GM18907 (cell line): ENCODE results near the gene MEIS2.

ENCODE experiments used
- ATAC-seq: cut with Tn5 transposase; IDR thresholded peaks from one replicate; pipeline ENCODE4 v1.9.1; 2021; ENCODE audit warnings: mild to moderate bottlenecking, moderate library complexity; ENCODE audit not compliant: unreplicated experiment

MEIS2 gene

DNA sequence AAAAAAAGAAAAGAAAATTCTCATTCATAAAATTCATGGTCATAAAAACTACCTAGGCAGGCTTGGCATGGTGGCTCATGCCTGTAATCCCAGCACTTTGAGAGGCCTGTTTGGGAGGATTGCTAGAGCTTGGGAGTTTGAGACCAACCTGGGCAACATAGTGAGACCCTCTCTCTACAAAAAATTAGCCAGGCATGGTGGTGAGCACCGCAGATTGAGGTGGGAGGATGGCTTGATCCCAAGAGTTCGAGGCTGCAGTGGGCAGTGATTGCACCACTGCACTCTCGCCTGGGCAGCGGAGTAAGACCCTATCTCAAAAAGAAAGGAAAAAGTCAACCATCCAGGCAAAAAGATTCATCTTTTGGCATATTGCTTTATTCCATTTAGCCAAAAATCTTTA, 58.5 kb downstream of the MEIS2 start:
- ATAC-seq: no peak

DNA sequence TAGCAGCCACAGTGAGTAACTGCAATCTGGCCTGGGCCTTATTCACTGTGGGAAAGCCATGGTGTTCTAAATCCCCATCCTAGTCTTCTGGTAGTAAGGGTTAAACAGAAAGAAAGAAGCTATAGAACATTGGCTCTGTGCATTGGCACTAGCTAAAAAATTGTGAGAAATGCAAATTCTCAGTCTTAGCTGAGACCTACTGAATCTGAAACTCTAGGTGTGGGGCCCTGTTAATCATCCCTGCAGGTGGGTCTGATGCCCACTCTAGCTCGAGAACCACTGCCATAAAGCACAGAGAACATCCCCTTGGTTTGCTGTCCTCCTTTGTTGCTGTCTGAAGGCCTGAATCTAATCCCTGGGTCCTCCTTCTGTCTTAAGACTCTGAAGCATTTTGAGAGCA, 59.3 kb downstream of the MEIS2 start:
- no peak for ATAC-seq

DNA sequence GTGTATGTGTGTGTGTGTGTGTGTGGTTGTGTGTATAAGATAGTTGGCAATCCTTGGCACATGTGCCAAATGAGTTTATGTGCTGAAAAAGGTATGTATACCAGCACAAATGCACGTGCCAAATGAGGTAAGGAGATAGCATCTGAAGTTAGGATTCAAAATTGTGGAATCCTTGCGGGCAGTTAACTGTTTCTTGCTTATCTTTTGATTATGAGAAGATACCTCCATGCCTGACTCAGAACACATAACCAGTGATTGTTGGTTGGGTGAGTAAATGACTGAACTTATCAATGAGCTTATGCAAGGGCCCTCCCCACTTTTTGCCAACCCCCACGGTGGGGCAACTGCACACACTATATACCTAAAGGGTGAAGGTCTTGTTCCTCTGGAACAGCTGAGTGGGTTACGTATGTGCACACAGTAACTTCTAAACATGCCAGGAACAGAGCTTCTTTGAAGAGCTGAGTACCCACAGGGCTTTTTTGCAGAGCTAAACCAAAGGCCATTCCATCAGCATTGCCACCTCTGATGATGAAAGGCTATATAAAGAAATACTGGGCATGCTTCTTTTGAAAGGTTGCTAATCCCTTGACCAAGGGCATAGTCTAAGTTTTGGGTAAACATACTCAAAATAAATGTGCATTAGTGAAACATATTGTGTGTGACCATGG, 60.1 kb downstream of the MEIS2 start:
- no peak for ATAC-seq

DNA sequence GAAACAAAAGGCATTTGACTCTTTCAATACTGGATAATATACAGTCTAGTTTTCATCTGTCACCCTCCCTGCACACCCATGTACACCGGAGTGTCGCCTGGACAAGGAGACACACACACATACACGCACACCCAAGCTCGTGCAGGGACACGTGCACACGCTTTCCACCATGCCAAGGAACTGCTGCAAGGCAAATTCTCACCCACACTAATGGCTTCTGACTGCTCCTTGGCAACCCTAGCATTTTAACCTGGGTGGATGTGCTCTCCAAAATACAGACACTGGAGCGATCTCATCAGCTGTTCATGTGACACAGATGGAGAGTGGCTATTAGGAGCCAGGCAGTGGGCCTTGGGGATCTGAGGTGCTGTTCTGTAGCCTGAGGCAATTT, 61.6 kb downstream of the MEIS2 start:
- ATAC-seq: no peak

DNA sequence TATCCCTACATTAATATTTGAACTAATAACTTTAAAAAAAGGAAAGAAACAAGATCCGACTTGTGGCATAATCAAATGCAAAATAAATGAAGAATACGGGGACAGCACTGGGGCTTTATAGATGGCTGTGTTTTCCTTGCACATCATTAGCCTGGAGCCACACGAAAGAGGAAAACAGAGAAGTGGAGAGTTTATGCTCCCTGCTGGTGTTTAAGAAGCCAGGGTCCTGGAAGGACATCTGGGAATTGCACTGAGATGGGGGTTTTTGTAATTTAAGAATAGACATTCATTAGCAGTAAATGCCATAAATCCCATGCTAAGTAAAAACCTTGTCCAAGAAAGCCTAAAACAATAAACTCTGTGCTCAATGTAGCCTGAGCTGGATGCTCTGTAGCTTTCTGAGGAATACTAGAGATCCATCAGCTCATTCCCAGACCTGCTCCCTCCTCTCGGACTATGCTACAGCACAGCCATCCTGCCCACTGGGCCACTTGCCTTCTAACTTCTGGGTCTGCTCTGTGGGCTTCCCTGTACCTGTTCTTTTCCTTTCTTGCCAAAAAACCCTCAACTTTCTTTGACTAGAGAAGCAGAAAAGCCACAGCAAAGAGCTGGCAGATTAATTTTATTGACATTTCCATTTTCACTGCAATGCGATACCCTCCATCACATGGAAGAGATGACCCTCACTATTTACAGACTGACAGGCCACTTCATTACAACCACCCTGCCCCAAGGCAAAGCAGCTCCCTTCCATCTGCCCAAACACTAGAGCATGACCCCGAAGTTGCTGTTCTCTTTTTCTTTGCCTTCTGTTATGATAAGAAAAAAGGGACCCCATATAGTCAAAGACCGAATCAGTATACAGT, 62.3 kb downstream of the MEIS2 start:
- no peak for ATAC-seq

DNA sequence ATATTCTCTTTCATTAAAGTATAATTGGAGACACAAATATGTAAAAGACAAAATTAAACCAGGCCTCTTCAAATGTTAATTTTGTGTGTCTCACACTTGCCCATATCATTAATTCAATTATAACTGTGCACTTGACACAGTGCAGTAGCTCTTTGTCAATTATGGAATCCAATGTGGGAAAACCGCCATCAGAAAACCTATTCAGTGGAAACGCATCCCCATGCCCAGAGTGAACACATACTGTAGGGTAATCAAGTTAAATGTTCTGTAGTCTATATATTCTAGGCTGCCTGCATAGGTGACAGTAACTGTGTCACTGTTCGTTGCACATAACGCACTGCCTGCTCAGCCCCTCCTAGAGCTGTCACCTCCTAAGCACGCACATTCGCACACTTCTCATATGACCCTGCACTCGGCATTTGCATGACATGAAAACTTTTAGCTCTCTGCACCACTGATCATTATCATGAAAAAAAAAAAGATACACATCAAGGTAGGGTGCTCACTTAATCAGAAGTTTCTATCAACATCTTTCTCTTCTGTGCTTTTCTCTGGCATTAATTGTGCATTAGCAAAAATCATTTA, 63.2 kb downstream of the MEIS2 start:
- no peak for ATAC-seq

DNA sequence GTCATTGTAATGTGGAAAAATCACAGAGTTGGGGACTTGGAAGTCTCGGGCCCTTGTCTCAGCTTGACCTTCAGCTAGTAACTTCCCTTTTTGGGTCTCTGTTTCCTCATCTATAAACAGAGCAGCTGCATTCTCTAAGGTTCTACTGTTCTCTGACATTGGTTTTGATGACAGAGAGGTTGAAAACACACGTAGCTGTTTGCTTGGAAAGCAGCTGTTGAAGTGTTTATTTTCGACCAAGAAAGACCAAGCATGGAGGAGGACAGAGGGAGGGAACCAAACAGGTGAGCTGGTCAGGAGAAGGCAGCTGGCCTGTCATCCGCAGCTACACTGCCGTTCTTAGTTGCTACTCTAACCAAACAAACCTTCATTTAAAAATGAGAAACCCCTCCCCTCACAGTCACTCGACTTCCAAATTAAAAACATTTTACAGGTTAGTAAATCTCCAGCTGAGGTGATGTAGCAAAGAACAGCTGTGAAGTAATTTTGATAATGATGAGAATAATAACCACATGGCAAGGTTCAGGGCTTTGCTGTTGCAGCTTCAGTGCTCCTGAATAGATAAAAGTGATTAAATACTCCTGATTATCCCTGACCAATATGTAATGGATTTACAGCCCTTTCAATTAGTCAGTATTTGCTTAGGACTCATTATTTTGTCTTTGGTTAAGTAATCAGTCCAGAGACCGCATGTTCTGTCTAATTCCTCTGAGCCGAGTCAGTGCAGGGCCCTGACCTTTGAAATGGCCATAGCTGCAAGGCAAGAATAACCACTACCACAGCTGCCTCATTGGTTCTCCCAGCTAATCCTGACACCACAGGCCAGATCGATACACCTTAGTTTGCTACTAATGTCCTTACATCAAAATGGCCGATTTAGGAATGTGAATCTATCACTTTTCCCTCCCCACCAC, 65.3 kb downstream of the MEIS2 start:
- no peak for ATAC-seq

DNA sequence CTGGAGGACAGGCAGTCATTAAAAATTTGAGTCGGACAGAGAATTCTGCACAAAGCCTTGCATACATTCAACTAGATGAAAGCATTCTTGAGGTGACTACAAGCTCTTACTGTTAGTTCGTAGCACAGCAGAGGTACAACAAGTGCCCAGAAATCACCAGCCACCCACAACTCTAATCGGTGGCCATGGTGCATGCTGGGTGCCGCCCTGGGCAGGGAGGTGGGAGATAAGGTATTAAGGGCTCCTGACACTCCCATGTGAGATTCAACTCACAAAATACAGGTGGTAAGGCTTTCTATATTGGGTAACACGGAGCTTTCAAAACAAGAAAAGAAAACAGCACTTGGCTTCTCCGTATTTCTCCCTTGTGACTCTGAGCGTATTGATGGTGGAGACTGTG, 66.0 kb downstream of the MEIS2 start:
- no peak for ATAC-seq

DNA sequence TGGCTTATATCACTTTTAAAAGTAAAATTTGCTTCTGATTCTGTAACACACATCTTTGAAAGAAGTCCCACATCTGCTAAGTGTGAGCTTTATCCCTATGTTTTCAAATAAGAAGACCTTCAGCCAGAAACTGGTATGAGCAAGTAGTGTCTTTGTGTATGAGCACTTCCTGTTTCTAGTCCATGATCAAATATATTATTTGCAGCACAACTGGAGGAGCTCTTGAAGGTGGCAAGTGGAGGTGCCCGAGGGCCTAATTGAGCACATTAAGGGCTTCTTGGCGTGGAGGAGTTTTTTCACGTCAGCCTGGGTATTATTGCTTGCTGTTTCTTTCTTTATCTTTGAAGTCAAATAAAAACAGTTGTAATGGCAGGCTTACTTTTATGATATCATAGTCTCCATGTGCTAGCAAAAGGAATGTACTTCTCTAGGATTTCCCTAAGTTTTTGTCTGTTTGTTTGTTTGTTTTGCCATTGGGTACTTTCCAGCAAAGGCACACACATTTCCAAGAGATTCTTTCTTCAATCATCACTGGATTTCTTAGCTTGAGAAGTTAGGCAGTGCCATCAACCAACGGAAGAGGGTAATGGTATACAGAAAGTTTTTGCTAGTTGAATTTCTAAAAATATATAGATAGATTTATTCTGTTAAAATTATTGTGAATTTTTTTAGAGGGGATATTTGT, 68.1 kb downstream of the MEIS2 start:
- no peak for ATAC-seq

DNA sequence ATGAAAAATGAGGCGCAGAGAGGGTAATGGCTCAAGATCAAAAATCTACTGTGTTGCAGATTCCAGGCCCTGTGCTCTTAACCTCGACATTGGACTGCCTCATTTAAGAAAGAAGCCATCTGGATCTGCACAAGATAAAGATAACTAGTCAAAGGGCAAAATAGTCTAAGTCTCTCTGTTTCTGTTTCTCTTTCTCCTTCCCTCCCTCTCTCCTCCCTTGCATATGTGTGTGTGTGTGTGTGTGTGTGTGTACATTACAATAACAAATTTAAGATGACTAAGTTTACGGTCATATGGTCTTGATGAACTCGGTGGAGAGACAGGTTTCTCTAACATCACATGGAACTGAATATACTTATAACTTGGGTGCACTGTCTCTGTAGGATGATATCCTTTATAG, 69.2 kb downstream of the MEIS2 start:
- no peak for ATAC-seq

DNA sequence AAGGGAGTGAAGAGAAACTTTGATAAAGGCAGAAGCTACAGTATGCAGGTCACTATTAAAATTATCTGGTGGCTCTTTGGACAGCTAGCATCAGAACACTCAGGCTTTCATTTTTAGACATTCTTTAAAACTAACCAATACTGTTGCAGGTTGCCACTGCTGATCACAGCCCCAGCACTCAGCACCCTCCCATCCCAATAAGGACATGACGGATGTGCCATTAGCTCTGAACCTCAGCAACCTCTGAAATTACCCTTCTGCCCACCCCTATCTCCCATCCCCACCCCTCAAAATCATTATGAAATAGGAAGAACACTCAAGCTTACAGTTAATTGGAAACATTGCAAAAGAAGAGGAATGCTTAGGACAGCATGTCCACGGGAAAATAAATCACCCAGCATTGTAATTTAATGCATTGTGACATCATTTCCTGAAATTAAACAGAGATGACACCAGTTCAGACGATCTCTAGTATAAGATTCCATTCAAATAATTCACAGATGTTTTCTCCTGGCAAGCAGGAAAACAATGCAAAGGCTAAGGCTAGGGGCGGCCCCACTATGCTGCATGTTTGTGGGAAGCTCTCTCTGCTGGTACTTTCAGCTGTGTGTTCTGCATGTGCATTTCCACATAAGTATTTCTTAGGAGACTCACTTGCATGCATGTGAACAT, 71.6 kb downstream of the MEIS2 start:
- no peak for ATAC-seq

DNA sequence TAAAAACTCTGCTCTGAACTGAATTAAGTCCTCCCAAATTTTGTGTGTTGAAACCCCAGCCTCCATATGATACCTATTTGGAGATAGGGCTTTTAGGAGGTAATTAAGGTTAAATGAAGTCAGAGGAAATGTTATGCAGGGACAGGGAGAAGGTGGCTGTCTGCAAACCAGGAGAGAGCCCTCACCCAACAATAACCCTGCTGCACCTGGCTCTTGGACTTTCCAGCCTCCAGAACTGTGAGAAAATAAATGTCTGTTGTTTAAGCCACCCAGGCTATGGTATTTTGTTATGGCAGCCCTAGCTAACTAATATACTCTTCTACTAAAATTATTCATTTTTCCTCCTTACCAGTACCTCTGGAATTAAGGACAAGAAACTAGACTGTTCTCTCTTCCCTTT, 79.5 kb downstream of the MEIS2 start:
- ATAC-seq: no peak

DNA sequence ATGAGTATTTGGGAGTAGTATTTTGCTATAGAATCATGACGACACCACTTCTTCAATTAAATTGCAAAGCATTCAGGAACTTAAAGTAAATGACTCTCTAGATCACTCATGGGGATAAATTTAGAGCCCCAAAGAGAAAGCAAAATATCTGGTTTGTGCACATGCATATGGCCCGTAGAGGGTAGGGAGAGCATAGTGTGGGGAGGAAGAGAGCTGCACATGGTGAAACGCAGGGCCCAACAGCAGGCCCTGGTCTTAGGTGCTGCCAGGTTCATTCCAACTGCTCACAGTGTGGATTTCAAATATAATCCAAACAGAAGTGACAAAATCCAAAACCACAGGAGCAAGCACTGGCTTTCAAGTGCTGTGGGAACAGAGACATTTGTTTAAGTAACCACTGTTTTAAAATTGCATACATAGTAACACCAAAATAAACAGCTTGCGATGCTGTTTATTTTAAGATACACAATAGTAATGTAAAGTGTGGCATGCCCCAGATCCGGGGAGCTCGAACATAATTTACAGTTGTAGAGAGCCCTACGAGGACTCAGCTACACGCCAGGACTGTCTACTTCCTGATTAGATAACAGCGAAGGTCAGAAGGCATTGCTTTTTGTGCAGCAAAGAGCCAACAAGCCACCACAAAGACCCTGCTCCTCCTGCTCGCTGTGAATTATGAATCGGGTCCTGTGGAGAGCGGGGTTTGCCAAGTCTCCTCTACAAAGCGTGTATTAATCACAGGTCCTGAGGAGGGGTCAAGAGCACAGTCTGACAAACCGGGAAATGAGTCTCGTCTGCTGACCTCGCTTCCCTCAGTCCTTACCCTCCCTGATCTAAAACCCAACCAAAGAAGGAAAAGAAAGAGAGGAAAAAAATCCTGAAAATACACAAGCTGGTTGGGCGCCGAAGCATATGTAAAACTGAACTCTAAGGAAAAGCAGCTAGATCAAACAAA, 80.6 kb downstream of the MEIS2 start:
- ATAC-seq: no peak

DNA sequence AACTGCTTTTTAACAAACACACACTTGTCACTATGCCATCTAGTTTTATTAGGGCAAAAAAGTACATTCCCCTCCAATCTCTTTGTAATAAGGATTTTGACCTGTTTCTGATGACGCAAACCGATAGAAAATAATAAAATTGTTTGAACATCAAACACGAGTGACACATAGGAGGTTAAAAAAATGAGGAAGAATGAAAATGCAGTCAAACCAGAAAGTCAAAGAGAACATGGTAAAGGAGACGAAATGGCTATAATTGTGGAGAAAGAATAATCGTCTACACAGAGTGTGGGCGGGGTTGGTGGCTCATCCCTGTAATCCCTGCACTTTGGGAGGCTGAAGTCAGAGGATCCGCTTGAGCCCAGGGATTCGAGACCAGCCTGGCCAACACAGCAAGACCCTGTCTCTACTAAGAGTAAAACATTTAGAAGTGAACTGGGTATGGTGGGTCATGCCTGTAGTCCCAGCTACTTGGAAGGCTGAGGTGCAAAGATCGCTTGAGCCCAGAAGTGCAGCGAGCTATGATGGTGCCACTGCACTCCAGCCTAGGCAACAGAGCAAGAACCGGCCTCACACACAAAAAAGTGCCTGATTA, 83.2 kb downstream of the MEIS2 start:
- ATAC-seq: no peak

DNA sequence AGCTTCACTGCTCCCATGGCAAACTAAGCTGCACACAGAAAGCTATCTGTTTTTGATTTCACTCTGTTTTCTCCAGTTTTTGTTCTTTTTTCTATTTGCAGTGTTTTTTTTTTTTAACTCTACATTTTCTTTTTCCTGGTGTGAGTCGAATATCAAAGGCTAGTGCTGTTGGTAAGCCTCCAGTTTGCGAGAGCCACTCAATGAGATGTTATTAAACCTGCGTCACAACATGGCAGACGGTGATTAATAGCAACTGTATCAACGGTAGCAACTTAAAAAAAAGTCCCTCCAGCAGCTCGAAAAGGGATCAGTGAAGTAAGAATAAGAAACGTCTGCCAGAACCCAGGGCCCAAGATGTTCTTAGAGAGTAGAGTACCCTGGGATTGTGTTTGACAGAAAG, 84.1 kb downstream of the MEIS2 start:
- ATAC-seq: no peak

DNA sequence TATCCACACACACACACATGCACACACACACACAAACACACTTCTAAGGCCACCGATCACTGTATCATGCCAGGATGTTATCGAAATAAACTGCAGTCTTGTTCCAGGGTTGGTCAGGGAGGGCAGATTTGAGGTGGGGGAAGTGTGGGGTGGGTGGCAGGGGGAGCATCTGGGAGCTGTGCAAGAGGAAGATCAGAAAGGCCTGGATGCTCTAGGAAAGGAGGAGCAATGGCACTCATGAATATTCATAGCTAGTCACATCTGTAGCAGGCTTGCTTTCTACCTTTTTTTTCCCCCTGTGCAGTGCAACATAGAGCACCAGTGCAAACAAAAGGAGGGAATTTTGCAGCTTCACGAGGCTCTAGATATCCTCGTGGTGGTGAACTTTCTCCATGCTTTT, 84.9 kb downstream of the MEIS2 start:
- ATAC-seq: no peak

DNA sequence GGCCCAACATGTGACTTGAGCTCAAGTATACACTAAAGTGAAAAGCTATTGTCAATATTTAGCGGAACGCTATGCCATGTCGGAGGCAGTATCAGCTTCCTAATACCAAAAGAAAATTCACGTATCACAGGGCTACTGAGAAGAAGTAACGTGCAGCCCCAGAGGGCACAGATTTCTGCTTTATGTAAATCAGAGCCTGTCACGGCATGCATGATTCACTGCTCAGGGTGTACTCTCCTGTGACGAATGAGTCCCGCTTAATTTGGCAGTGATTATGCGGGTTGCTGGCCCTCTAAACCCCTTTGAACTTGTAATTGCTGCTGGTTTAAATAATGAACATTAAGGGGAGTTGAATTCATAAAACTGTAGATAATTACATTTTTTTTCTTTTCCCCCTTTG, 85.3 kb downstream of the MEIS2 start:
- ATAC-seq: no peak

DNA sequence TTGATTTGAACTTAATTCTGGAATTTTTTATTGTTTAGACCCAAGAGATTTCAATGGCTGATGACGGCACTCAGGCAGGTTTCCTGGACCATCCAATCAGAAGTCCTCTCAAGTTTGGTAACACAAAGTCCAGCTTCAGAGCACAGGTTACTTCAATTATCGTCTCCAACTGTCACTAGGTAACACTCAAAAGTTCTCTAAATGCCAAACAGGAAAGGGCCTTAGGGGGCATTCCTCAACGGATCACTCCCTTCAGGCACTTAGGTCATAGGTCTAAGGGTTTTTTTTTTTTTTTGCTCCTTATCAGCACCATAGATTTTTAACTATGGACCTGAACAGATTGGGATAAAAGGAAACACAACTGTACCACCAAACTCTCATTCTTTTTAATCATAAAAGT, 85.8 kb downstream of the MEIS2 start:
- no peak for ATAC-seq

DNA sequence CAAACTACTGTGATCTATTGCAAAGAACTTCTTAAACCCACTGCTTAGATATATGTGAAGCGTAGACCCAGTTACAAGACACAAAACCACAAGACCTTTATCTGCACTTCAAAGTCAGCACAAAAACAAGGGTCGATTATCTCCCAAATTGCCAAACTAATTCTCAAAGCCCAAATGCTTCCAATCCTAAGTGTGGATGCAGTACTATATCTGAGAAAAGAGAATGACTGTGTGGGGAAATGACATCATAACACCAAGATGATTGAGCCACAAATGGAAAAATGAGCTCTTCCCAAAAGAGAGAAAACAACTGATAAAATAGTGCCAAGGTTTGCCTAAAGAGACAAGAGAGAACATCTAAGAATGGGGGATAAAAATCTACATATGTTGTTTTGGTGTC, 86.2 kb downstream of the MEIS2 start:
- no peak for ATAC-seq
